ENCODE data around the gene BNC1.

BNC1 gene

GRCh38 chr15:83305704-83306291, 21.3 kb upstream of the BNC1 start:
- TF ChIP-seq EZH2 (IDR thresholded peaks at IDR 0.05) (no peak), FOXP2 (optimal IDR thresholded peaks at IDR 0.05; ENCODE audit: control extremely low read depth, extremely low read length, insufficient read depth) (no peak), POLR2AphosphoS5 (IDR thresholded peaks at IDR 0.05; ENCODE audit: borderline replicate concordance, low read depth, low read length) (no peak)
- H3K9ac ChIP-seq (ENCODE audit: insufficient read length) = no peak overlapping the region
- H3K36me3 ChIP-seq (ENCODE audit: insufficient read depth, low read length) = no peaks in the 10 kb centered on the region
- no peak overlapping the region for H3K4me3 ChIP-seq
- no peaks in the 10 kb centered on the region for H3K9me3 ChIP-seq (ENCODE audit: low read depth, low read length)
- H3K27ac ChIP-seq = no peak overlapping the region
- no peak for DNase-seq (ENCODE audit: low read depth, low spot score)

- Histone ChIP-seq H3K9me3 (ENCODE audit: low read depth, low read length) (no peaks in the 10 kb centered on the region), H3K4me3 (no peak overlapping the region), H3K36me3 (ENCODE audit: insufficient read depth, low read length) (no peaks in the 10 kb centered on the region), H3K27ac (no peak overlapping the region), H3K9ac (ENCODE audit: insufficient read length) (no peak overlapping the region)
- DNase-seq (ENCODE audit: low read depth, low spot score) = no peak
- TF ChIP-seq FOXP2 (optimal IDR thresholded peaks at IDR 0.05; ENCODE audit: control extremely low read depth, extremely low read length, insufficient read depth) (no peak), POLR2AphosphoS5 (IDR thresholded peaks at IDR 0.05; ENCODE audit: borderline replicate concordance, low read depth, low read length) (no peak), EZH2 (IDR thresholded peaks at IDR 0.05) (no peak)
Measured at GRCh38 chr15:83304861-83305703, 20.6 kb upstream of the BNC1 start.

- DNase-seq (ENCODE audit: low read depth, low spot score) = no peak
- H3K9ac ChIP-seq (ENCODE audit: insufficient read length) = no peak overlapping the region
- TF ChIP-seq EZH2 (IDR thresholded peaks at IDR 0.05) (no peak), POLR2AphosphoS5 (IDR thresholded peaks at IDR 0.05; ENCODE audit: borderline replicate concordance, low read depth, low read length) (no peak), FOXP2 (optimal IDR thresholded peaks at IDR 0.05; ENCODE audit: control extremely low read depth, extremely low read length, insufficient read depth) (no peak)
- H3K4me3 ChIP-seq = no peak overlapping the region
- no peaks in the 10 kb centered on the region for H3K9me3 ChIP-seq (ENCODE audit: low read depth, low read length)
- H3K36me3 ChIP-seq (ENCODE audit: insufficient read depth, low read length) = no peaks in the 10 kb centered on the region
- no peak overlapping the region for H3K27ac ChIP-seq
Measured at GRCh38 chr15:83303535-83303934, 19.1 kb upstream of the BNC1 start.

- Histone ChIP-seq H3K36me3 (ENCODE audit: insufficient read depth, low read length) (no peaks in the 10 kb centered on the region), H3K4me3 (no peak overlapping the region), H3K9ac (ENCODE audit: insufficient read length) (no peak overlapping the region), H3K9me3 (ENCODE audit: low read depth, low read length) (no peaks in the 10 kb centered on the region), H3K27ac (no peak overlapping the region)
- DNase-seq (ENCODE audit: low read depth, low spot score) = no peak
- TF ChIP-seq EZH2 (IDR thresholded peaks at IDR 0.05) = no peak
- TF ChIP-seq FOXP2 (optimal IDR thresholded peaks at IDR 0.05; ENCODE audit: control extremely low read depth, extremely low read length, insufficient read depth) = no peak
- TF ChIP-seq POLR2AphosphoS5 (IDR thresholded peaks at IDR 0.05; ENCODE audit: borderline replicate concordance, low read depth, low read length) = no peak
Measured at GRCh38 chr15:83300826-83301225, 16.4 kb upstream of the BNC1 start.

- Histone ChIP-seq H3K9me3 (ENCODE audit: low read depth, low read length) (no peaks in the 10 kb centered on the region), H3K27ac (no peak overlapping the region), H3K9ac (ENCODE audit: insufficient read length) (no peak overlapping the region), H3K4me3 (no peak overlapping the region), H3K36me3 (ENCODE audit: insufficient read depth, low read length) (no peaks in the 10 kb centered on the region)
- DNase-seq (ENCODE audit: low read depth, low spot score) = no peak
- TF ChIP-seq FOXP2 (optimal IDR thresholded peaks at IDR 0.05; ENCODE audit: control extremely low read depth, extremely low read length, insufficient read depth) (no peak), POLR2AphosphoS5 (IDR thresholded peaks at IDR 0.05; ENCODE audit: borderline replicate concordance, low read depth, low read length) (no peak)
Measured at GRCh38 chr15:83299462-83299861, 15.0 kb upstream of the BNC1 start.

GRCh38 chr15:83295417-83295816, 11.0 kb upstream of the BNC1 start:
- Histone ChIP-seq H3K9ac (ENCODE audit: insufficient read length) (no peak overlapping the region), H3K27ac (no peak overlapping the region), H3K4me3 (no peak overlapping the region), H3K9me3 (ENCODE audit: low read depth, low read length) (no peaks in the 10 kb centered on the region), H3K36me3 (ENCODE audit: insufficient read depth, low read length) (no peaks in the 10 kb centered on the region)
- TF ChIP-seq FOXP2 (optimal IDR thresholded peaks at IDR 0.05; ENCODE audit: control extremely low read depth, extremely low read length, insufficient read depth) = no peak
- TF ChIP-seq EZH2 (IDR thresholded peaks at IDR 0.05) = no peak
- TF ChIP-seq POLR2AphosphoS5 (IDR thresholded peaks at IDR 0.05; ENCODE audit: borderline replicate concordance, low read depth, low read length) = no peak
- no peak for DNase-seq (ENCODE audit: low read depth, low spot score)

GRCh38 chr15:83293201-83293600, 8.7 kb upstream of the BNC1 start:
- Histone ChIP-seq H3K27ac (no peak overlapping the region), H3K36me3 (ENCODE audit: insufficient read depth, low read length) (no peaks in the 10 kb centered on the region), H3K9me3 (ENCODE audit: low read depth, low read length) (no peaks in the 10 kb centered on the region), H3K4me3 (no peak overlapping the region), H3K9ac (ENCODE audit: insufficient read length) (no peak overlapping the region)
- TF ChIP-seq FOXP2 (optimal IDR thresholded peaks at IDR 0.05; ENCODE audit: control extremely low read depth, extremely low read length, insufficient read depth) (no peak), POLR2AphosphoS5 (IDR thresholded peaks at IDR 0.05; ENCODE audit: borderline replicate concordance, low read depth, low read length) (no peak), EZH2 (IDR thresholded peaks at IDR 0.05) (no peak)
- no peak for DNase-seq (ENCODE audit: low read depth, low spot score)

GRCh38 chr15:83292317-83292716, 7.9 kb upstream of the BNC1 start:
- TF ChIP-seq FOXP2 (optimal IDR thresholded peaks at IDR 0.05; ENCODE audit: control extremely low read depth, extremely low read length, insufficient read depth) (no peak), POLR2AphosphoS5 (IDR thresholded peaks at IDR 0.05; ENCODE audit: borderline replicate concordance, low read depth, low read length) (no peak), EZH2 (IDR thresholded peaks at IDR 0.05) (no peak)
- Histone ChIP-seq H3K9ac (ENCODE audit: insufficient read length) (no peak overlapping the region), H3K4me3 (no peak overlapping the region), H3K9me3 (ENCODE audit: low read depth, low read length) (no peaks in the 10 kb centered on the region), H3K36me3 (ENCODE audit: insufficient read depth, low read length) (no peaks in the 10 kb centered on the region), H3K27ac (no peak overlapping the region)
- DNase-seq (ENCODE audit: low read depth, low spot score) = no peak
